A549 (cell line): ENCODE results near the gene DNM1.

Experiments used
- GATA3 ChIP-seq: IDR thresholded peaks from 2 replicates; pipeline ENCODE4 v1.6.1; 2012; ENCODE audit warnings: borderline replicate concordance
- HOXA7 ChIP-seq: fragments of 250-450 bp; sonication (Bioruptor Pico); IDR thresholded peaks from 2 replicates; pipeline ENCODE4 v1.5.0; 2020; ENCODE audit warnings: mild to moderate bottlenecking, moderate library complexity
- HOXB13 ChIP-seq: fragments of 250-450 bp; sonication (Bioruptor Pico); IDR thresholded peaks from 2 replicates; pipeline ENCODE4 v1.5.0; 2020; ENCODE audit warnings: low read depth, mild to moderate bottlenecking, moderate library complexity
- KDM5A ChIP-seq: fragments of 200-600 bp; sonication (generic); IDR thresholded peaks from 2 replicates; pipeline ENCODE4 v1.6.1; 2016; ENCODE audit warnings: antibody characterized with exemption, mild to moderate bottlenecking
- MAZ ChIP-seq: fragments of 150-350 bp; IDR thresholded peaks from 2 replicates; pipeline ENCODE4 v1.6.1; 2014; ENCODE audit warnings: antibody characterized with exemption, low read depth, low read length, borderline replicate concordance
- NFE2L2 ChIP-seq: fragments of 150-350 bp; conservative IDR thresholded peaks from 2 replicates; pipeline ENCODE4 v1.6.1; 2014; ENCODE audit warnings: low read length
- POLR2A ChIP-seq: IDR thresholded peaks from 2 replicates; pipeline ENCODE4 v1.6.1; 2012; ENCODE audit warnings: mild to moderate bottlenecking, low read length
- TF ChIP-seq, protein P1 (sequence below): fragments of 200-600 bp; sonication (generic); IDR thresholded peaks from 2 replicates; pipeline ENCODE4 v1.6.1; 2016; ENCODE audit warnings: antibody characterized with exemption, mild to moderate bottlenecking, moderate library complexity
- TF ChIP-seq, protein P2 (sequence below): fragments of >200 bp; sonication (Bioruptor Twin); formaldehyde crosslinking; IDR thresholded peaks from 3 replicates; pipeline ENCODE4 v1.5.1; 2016

DNA sequence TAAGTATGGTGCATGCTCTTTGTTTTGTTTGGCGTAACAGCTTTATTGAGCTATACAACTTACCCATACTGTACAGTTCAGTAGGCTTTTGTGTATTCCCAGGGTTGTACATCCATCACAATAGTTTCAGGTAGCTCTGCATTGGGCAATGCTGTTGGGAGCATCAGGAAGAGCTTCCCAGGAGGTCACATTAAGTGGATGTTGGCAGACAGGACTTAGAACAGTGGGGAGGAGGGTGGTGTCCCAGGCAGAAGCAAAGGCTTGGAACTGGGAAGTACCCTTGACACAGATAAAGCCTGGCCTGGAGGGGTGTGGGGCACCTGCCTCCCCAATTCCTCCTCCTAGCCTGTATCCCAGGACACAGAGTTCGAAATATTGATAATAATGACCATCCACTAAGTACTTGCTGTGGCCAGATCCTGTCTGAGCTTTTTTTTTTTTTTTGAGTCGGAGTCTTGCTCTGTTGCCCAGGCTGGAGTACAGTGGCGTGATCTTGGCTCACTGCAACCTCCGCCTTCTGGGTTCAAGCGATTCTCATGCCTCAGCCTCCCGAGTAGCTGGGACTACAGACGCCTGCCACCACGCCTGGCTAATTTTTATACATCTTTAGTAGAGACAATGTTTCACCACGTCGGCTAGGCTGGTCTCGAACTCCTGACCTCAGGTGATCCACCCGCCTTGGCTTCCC is 41.8 kb upstream of the DNM1 start:
- TF ChIP-seq, protein P1, sequence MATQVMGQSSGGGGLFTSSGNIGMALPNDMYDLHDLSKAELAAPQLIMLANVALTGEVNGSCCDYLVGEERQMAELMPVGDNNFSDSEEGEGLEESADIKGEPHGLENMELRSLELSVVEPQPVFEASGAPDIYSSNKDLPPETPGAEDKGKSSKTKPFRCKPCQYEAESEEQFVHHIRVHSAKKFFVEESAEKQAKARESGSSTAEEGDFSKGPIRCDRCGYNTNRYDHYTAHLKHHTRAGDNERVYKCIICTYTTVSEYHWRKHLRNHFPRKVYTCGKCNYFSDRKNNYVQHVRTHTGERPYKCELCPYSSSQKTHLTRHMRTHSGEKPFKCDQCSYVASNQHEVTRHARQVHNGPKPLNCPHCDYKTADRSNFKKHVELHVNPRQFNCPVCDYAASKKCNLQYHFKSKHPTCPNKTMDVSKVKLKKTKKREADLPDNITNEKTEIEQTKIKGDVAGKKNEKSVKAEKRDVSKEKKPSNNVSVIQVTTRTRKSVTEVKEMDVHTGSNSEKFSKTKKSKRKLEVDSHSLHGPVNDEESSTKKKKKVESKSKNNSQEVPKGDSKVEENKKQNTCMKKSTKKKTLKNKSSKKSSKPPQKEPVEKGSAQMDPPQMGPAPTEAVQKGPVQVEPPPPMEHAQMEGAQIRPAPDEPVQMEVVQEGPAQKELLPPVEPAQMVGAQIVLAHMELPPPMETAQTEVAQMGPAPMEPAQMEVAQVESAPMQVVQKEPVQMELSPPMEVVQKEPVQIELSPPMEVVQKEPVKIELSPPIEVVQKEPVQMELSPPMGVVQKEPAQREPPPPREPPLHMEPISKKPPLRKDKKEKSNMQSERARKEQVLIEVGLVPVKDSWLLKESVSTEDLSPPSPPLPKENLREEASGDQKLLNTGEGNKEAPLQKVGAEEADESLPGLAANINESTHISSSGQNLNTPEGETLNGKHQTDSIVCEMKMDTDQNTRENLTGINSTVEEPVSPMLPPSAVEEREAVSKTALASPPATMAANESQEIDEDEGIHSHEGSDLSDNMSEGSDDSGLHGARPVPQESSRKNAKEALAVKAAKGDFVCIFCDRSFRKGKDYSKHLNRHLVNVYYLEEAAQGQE, result no peak
- TF ChIP-seq POLR2A (no peak), KDM5A (no peak), GATA3 (no peak), NFE2L2 (no peak), HOXB13 (CRISPR knock-in tag) (no peak), HOXA7 (CRISPR knock-in tag) (no peak), MAZ (no peak)
- TF ChIP-seq, protein P2, sequence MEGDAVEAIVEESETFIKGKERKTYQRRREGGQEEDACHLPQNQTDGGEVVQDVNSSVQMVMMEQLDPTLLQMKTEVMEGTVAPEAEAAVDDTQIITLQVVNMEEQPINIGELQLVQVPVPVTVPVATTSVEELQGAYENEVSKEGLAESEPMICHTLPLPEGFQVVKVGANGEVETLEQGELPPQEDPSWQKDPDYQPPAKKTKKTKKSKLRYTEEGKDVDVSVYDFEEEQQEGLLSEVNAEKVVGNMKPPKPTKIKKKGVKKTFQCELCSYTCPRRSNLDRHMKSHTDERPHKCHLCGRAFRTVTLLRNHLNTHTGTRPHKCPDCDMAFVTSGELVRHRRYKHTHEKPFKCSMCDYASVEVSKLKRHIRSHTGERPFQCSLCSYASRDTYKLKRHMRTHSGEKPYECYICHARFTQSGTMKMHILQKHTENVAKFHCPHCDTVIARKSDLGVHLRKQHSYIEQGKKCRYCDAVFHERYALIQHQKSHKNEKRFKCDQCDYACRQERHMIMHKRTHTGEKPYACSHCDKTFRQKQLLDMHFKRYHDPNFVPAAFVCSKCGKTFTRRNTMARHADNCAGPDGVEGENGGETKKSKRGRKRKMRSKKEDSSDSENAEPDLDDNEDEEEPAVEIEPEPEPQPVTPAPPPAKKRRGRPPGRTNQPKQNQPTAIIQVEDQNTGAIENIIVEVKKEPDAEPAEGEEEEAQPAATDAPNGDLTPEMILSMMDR, result no peak
